RCC 7860 (cell line): Measurements from ENCODE around the gene HS1BP3.
A peak's percentile ranks its signal among the peaks of the same experiment; 100 is the strongest.

ENCODE experiments used
- DNase-seq: peaks from one replicate; pipeline ENCODE4 v3.0.0-alpha.2; 2015; ENCODE audit warnings: low spot score
- FAIRE-seq: peaks from 2 replicates; lab custom pipeline; 2012; peaks lifted over from hg19 to GRCh38; lab: Jason Lieb, UNC

HS1BP3 gene

DNA sequence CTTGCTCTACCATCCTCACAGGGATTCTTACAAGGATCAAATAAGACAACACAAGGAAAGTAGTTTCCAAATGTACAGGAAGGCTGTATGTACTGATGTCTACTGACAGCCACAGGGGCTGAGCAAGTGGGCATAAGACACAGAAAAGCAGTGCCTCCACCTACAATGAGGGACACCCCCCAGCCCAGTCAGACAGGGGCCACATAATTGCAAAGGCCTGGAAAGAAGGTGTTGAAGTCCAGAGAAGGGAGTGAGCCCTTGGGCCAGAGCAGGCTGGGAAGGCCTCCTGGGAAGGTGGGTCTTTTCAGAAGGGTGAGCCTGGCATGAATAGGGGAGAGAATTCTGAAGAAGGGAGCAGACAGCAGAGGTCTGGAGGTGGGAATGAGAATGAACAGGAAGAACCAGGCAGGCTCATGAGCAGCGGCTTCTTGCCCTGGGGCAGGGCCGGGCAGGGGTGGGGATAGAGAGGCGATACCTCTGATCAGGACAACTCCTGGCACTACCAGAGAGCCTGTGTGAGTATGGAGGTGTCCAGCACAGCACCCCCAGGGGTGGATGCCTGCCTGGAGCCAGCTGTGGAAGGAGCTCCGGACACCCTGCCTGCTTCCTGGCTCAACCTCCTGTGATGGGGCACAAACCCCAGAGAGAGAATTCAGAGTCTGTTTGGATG is 30.1 kb downstream of the HS1BP3 start:
- DNase-seq: no peak
- no peak for FAIRE-seq

- DNase-seq (no peak), FAIRE-seq (no peak)
These were observed 30.6 kb downstream of the HS1BP3 start for GRCh38 chr2:20620271-20620681.

DNA sequence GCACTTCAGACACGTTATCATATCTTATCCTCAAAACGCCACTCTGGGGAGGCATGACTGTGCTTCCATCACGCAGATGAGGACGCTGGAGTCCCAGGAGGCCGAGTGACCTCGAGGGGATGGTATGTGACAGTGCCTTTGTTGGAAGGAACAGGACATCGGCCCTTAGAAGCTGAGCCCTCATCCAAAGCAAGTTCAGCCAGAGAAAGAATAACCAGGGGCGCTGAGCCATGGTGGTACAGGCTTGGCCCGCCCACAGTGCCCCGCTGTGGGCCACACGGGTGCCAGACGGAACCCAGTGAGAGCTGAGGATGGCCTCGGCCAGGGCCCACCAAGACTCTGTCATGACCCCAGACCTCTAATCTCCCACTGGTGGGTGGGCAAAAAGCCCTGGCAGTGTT is 31.3 kb downstream of the HS1BP3 start:
- no peak for FAIRE-seq
- DNase-seq: peak; percentile 19

GRCh38 chr2:20618886-20619521 is 31.9 kb downstream of the HS1BP3 start:
- no peak for DNase-seq
- no peak for FAIRE-seq

DNA sequence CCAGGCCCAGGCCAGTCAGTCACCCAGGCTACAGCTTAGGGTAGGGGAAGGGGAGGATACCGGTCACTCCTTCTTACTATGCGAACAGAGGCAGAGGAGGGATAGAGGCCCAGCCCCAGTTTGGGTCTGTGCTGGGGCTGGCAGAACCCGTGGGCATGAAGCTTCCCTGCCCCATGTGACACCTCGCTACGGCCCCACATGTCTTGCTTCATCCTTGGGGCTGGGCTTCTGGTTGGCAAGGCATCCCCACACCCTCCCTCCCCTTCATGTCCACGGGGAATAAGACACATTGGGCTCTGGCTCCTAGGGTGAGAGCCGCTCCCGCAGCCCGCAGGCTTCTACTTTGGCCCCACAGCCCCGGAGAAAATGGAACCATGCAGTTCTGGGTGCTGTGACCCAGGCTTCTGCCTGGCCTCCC is 32.4 kb downstream of the HS1BP3 start:
- DNase-seq (no peak), FAIRE-seq (no peak)

DNA sequence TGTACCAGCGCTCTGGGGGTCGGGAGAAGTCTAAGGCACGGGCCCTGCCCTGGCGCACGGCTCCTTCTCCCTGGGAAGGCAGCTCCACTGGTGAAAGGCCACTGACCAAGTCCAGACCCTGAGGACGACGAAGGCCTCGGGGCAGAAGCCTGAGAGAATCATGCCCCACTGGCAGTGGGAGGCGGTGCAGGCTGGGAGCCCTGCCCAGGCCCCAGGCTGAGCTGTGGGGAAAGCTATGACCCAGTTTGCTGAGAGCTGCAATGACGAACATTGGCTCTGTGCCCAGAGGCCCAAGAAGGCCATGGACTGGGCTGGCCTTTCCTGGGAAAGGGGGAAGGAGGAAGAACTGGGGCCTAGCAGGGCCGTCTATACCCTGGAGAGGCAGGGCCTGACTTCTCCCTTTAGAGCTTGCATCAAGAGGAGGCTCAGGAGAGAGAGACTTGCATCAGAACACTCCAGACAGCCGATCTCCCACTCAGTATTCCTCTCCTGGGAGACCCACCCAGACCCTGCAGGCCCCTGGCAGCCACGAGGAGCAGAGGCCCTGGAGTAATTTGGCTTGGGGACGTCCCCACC is 32.9 kb downstream of the HS1BP3 start:
- DNase-seq (peak; percentile 95), FAIRE-seq (peak; percentile 84)

DNA sequence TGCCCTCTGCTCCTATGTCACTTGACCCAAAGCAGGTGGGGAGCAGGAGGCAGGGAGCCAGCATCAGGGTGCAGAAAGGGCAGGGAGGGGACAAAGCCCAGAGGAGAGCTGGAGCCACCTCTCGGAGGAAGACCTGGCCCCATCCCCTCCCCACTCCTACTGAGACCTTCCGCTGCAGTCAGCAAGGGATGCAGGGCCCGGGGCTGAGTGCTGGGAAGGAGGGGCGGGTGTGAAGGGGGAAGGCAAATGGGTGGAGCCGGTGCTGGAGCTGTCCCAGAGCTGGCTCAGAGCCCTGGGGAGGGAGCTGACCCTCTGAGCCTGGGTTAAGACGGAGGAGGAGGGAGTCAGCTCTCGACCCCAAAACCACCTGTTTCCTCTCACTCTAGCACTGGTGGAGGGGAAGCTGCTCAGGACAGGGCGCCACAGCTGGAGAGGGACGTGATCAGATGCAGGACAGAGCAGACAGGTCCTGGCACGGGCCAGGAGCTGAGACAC is 33.8 kb downstream of the HS1BP3 start:
- DNase-seq (no peak), FAIRE-seq (no peak)

DNA sequence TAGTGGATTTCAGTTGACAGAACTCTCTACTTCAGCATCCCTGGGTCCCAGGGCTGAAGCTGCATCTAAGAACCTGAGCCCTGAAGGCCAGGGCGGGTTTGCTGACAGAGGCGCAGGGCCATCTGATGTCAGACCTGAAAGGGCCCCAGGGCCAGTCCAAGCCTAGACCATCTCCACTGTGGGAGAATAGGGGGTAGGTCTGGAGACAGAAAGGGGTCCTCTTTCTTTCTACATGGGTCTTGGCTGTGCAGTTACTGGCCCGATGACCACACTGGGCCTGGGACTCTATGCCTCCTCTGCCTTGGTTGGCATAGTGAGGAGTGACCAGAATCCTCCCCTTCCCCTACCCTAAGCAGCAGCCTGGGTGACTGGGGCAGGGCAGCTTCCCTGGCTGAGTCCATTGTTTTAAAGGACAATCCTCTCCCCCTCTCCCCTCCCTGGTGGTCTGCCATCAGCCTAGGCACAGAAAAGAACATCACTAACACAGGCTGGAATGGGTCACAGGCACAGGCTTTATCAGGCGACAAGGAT is 34.5 kb downstream of the HS1BP3 start:
- DNase-seq (no peak), FAIRE-seq (no peak)

DNA sequence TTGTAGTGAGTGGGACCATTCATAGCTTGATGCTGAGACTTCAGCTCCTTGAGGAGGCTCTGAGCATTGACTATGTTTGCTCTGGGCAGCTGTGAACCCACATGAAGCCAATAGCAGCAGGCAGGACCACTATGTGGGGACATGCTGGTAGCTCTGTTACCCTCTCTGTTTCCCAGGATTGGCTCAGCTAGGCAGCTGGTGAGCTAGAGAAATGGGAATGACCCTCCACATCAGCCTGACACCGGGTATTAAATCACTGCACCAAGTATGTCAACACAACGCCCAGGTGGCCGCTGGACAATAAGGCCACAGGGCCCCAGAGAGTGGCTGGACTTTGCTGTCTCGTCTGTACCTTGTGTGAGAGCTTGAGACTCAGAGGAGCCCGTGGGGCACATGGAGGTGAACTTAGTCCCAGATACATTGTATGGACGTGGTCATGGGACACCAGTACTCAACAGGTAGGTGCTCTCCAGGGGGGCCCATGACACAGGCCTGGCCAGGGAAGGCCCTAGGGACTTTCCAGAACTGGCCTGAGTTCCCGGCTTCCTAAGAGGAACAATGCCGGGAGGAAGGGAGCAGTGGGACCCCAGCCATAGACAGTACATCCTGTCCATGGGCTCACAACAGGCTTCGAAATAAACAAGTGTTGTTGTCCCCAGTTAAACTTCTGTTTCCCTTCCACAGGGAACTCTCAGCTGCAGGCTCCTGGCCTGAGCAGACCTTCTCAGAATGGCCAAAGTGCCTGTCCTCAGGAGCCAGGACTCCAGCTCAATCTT is 35.2 kb downstream of the HS1BP3 start:
- DNase-seq (no peak), FAIRE-seq (no peak)

GRCh38 chr2:20615068-20615465 is 35.8 kb downstream of the HS1BP3 start:
- DNase-seq: no peak
- no peak for FAIRE-seq

GRCh38 chr2:20614201-20615067 is 36.5 kb downstream of the HS1BP3 start:
- FAIRE-seq (no peak), DNase-seq (peak; percentile 41)

DNA sequence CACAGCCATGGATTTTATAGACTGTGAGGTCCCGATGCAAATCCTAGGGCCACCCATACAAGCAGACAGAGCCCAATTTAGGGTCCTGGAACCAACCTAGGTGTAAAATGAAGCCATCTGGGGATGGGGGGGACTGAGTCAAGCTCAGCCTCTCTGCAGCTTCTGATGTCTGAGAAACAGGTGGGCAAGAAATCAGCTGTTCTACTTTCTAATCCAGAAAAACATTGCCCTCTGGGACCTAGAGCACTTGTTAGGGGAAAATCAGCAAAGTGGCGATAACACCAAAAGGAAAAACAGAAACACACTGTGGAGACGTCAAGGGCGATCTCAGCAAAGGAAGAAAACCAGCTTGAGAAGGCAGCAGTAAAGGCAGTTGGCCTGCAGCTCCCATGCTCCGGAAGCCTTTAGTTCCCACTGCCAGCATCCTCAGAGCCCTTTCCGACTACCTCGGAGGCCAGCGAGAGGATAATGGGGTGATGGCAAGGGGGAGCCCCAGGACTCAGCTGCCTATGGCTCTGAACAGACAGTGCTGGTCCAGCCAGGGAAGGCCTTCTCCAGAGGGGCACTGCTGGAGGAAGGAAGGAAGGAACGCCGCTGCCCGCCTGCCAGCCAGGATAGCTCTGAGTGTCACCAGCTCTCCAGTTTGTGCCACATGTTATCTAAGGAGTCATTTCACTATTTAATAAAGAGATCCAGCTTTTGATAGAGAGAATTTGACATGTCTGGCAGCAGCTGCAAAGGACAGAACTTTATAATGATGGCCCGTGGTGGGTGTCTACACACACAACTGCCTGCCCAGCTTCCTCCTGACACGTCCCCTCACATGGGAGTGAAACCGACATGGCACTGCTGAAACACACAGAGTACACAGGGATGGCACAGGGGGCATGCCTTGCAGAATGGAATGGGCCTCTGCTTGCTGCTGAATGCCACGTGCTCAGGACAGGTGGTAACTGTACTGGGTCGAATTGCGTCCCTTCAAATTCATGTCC is 37.7 kb downstream of the HS1BP3 start:
- DNase-seq (no peak), FAIRE-seq (no peak)

DNA sequence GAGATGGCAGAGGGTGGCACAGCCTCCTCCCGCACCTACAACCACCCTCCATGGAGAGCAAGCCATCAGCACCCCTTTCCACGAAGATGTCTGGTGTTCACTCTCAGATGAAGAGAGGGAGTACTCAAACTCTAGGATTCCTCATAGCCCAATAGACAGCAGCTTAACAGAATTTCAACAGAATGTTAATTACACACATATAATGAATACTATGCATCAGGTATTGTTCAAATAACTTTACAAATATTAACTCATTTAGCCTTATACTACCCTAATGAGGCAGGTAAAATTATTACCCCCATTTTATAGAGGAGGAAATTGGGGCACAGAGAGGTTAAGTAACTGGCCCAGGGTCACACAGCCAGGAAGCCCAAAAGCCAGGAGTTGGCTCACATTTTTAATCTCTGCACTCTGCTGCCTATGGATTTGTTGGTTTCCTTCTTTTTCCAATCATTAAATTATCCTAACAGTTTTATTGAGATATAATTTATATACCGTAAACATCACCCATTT is 39.0 kb downstream of the HS1BP3 start:
- no peak for DNase-seq
- no peak for FAIRE-seq

DNA sequence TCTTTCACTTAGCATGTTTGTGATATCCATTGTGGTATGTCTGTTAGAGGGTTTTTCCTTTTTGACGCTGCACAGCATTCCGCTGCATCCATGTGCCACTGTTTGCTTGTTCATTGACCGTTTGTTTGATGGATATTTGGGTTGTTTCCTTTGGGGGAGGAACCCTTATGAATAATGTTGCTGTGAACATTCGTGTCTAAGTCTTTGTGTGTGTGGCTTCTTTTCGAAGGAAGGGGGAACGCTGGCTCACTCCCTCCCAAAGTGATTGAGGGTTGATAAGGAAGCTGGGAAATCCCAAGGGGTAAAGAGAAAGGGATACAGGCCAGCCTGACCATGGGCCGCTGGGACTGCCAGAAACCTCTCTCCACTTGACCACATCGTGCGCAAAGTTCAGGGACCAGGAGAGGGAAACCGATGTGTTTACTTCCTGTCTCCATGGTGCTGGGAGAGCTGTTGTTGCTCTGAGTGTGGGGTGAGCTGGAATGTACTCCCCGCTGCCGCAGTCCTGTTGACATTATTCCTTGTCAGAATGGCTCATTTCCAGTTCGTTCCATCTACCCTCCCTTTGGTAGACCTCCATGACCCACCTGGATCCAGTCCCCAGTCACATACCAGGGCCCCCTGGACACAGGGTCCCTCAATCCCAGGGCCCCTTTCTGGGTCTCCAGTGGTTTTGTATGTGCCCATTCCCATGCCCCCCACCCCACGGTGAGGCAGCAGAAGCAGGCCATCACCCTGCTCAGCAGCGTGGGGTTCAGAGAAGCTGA is 39.6 kb downstream of the HS1BP3 start:
- DNase-seq (peak; percentile 89), FAIRE-seq (no peak)

- no peak for DNase-seq
- no peak for FAIRE-seq
These were observed 40.9 kb downstream of the HS1BP3 start for GRCh38 chr2:20609995-20610357.

DNA sequence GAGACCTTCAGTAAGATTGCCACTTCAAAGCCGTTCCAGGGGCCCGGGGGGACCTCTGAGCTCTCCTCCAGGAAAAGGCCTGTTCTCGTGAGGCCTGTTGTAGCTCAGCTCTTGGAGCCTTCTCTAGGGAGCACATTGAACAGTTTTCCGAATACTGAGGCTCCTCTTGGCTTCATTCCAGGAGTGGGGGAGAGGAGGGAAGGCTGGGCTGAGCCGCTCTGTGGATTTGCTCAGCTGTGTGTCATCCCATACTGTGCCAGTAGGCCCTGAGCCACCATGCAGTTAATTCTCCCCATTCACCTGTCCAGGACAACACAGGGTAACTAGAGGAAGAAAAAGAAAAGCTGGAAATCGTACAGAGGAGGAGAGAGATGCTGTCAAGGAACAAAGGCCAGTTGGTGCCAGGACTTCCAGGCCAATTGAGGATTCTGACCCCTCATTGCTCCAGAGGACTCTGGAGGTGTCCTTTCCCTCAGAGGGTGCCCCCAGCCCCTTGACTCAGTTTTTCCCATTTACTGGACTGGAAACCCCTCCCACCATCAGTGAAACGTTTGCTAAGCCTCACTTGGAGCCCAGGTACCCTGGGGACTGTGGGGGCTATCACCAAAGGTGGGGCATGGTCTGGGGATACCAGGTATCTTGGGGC is 41.4 kb downstream of the HS1BP3 start:
- FAIRE-seq (no peak), DNase-seq (no peak)

- DNase-seq (no peak), FAIRE-seq (no peak)
These were observed 42.1 kb downstream of the HS1BP3 start for GRCh38 chr2:20608666-20609348.
